ENCODE results near the gene TECPR2. TPM values are rescaled to one million over a fixed set of nuclear protein-coding genes. Genes with fewer than 3 reads are reported as not detected.
"Not testable (repeated sequence)": the region's sequence is repeated elsewhere in the genome, so short reads cannot be mapped to it uniquely, and the experiment has no call there.

Gene TECPR2
- total RNA-seq, 2 donors from 2014 or later, result 27.7 to 28.0 TPM

- Mint-ChIP-seq H3K9me3 (no peaks in the 10 kb centered on the region), H3K27ac (peak overlapping the region; percentile 35), H3K4me1 (peaks cover 1% of the 10 kb centered on the region), H3K4me3 (peak overlapping the region; percentile 68), H3K27me3 (ENCODE audit: insufficient read depth) (peaks cover 8% of the 10 kb centered on the region), H3K36me3 (ENCODE audit: low read depth) (no peaks in the 10 kb centered on the region)
- Histone ChIP-seq H3K27ac (ENCODE audit: low read depth, low read length) (no peak overlapping the region), H3K27me3 (ENCODE audit: control insufficient read depth, insufficient read depth, low read length, poor library complexity, severe bottlenecking) (no peaks in the 10 kb centered on the region), H3K9ac (ENCODE audit: extremely low read depth, low read length, poor library complexity, severe bottlenecking) (no peak overlapping the region), H3K9me3 (ENCODE audit: control insufficient read depth, low read length) (no peaks in the 10 kb centered on the region), H3K36me3 (ENCODE audit: control insufficient read depth, insufficient read depth, low read length) (no peaks in the 10 kb centered on the region), H3K4me3 (ENCODE audit: low read length) (peak overlapping the region; percentile 76), H3K4me1 (ENCODE audit: control insufficient read depth, insufficient read depth, low read length) (no peaks in the 10 kb centered on the region)
- DNase-seq, result peak; percentile 76
- 35 to 64% methylated on average over 5 to 37 of the region's 37 CpGs for WGBS, 2 experiments (ENCODE audit: insufficient coverage in 1 of 2, insufficient read length in 1 of 2)
- no peak for TF ChIP-seq CTCF (conservative IDR thresholded peaks at IDR 0.05)
Measured at GRCh38 chr14:102517392-102518062, 154.8 kb downstream of the TECPR2 start.

GRCh38 chr14:102518063-102518648, 155.4 kb downstream of the TECPR2 start:
- peak overlapping the region; percentile 35 for H3K27ac Mint-ChIP-seq

GRCh38 chr14:102519709-102520108, 157.0 kb downstream of the TECPR2 start:
- not testable (repeated sequence) for H3K36me3 Mint-ChIP-seq (ENCODE audit: low read depth); H3K9ac ChIP-seq (ENCODE audit: extremely low read depth, low read length, poor library complexity, severe bottlenecking); H3K4me1 ChIP-seq (ENCODE audit: control insufficient read depth, insufficient read depth, low read length); H3K27ac ChIP-seq (ENCODE audit: low read depth, low read length); H3K9me3 ChIP-seq (ENCODE audit: control insufficient read depth, low read length); DNase-seq; H3K27me3 ChIP-seq (ENCODE audit: control insufficient read depth, insufficient read depth, low read length, poor library complexity, severe bottlenecking); H3K4me3 Mint-ChIP-seq; H3K27ac Mint-ChIP-seq; H3K27me3 Mint-ChIP-seq (ENCODE audit: insufficient read depth); H3K9me3 Mint-ChIP-seq; H3K36me3 ChIP-seq (ENCODE audit: control insufficient read depth, insufficient read depth, low read length); H3K4me3 ChIP-seq (ENCODE audit: low read length); H3K4me1 Mint-ChIP-seq
- 87 to 91% methylated on average over 5 of the region's 5 CpGs for WGBS, 2 experiments (ENCODE audit: insufficient coverage in 1 of 2, insufficient read length in 1 of 2)

More at GRCh38 chr14:102518063-102518648, 155.4 kb downstream of the TECPR2 start:
- 89 to 95% methylated on average over 8 of the region's 8 CpGs for WGBS, 2 experiments (ENCODE audit: insufficient coverage in 1 of 2, insufficient read length in 1 of 2)
- Histone ChIP-seq H3K9ac (ENCODE audit: extremely low read depth, low read length, poor library complexity, severe bottlenecking) (no peak overlapping the region), H3K27ac (ENCODE audit: low read depth, low read length) (no peak overlapping the region), H3K4me3 (ENCODE audit: low read length) (no peak overlapping the region), H3K4me1 (ENCODE audit: control insufficient read depth, insufficient read depth, low read length) (no peaks in the 10 kb centered on the region), H3K9me3 (ENCODE audit: control insufficient read depth, low read length) (no peaks in the 10 kb centered on the region), H3K36me3 (ENCODE audit: control insufficient read depth, insufficient read depth, low read length) (no peaks in the 10 kb centered on the region), H3K27me3 (ENCODE audit: control insufficient read depth, insufficient read depth, low read length, poor library complexity, severe bottlenecking) (no peaks in the 10 kb centered on the region)
- DNase-seq, result no peak
- H3K27me3 Mint-ChIP-seq (ENCODE audit: insufficient read depth), result peaks cover 8% of the 10 kb centered on the region
- H3K9me3 Mint-ChIP-seq, result no peaks in the 10 kb centered on the region
- no peak for TF ChIP-seq CTCF (conservative IDR thresholded peaks at IDR 0.05)
- peaks cover 1% of the 10 kb centered on the region for H3K4me1 Mint-ChIP-seq
- no peaks in the 10 kb centered on the region for H3K36me3 Mint-ChIP-seq (ENCODE audit: low read depth)
- peak overlapping the region; percentile 68 for H3K4me3 Mint-ChIP-seq
